Cardiac septum (tissue), 1 donor: ENCODE measurements around the gene MIPEP. TPM values are rescaled to one million over a fixed set of nuclear protein-coding genes. Genes with fewer than 3 reads are reported as not detected.

Experiments used
- DNase-seq: peaks from one replicate; pipeline ENCODE4 v3.0.0-alpha.2; 2020; ENCODE audit warnings: low spot score
- intact Hi-C: fragments of 100-400 bp; cut with DNase I; formaldehyde crosslinking; loops from one replicate; pipeline ENCODE4 v1.14.0; 2022
- total RNA-seq: library from RNA; stranded (reverse); fragmentation: NEBNext Ultra II Directional; extraction: Animal tissue kit (Norgen Biotek cat#: 25700); gene quantifications from one replicate; pipeline ENCODE4 v1.2.1, GENCODE V29; 2021
- donor health status: DM: no; HTN: no; CAD: no.

MIPEP gene
- total RNA-seq, 1 donor from 2014 or later: 30.4 TPM

- intact Hi-C loops: no loop called here
- DNase-seq: no peak
These were observed 66.9 kb downstream of the MIPEP start for GRCh38 chr13:23822252-23822824.

- DNase-seq: no peak
- intact Hi-C loops: no loop called here
These were observed 68.7 kb downstream of the MIPEP start for GRCh38 chr13:23820530-23820929.

- intact Hi-C loops: no loop called here
- DNase-seq: no peak
These were observed 71.4 kb downstream of the MIPEP start for GRCh38 chr13:23817830-23818229.

GRCh38 chr13:23817136-23817535 is 72.1 kb downstream of the MIPEP start:
- intact Hi-C loops: no loop called here
- no peak for DNase-seq

GRCh38 chr13:23813635-23814034 is 75.6 kb downstream of the MIPEP start:
- intact Hi-C loops: no loop called here
- DNase-seq: no peak

- intact Hi-C loops: no loop called here
- DNase-seq: no peak
These were observed 77.7 kb downstream of the MIPEP start for GRCh38 chr13:23811366-23812062.

- no peak for DNase-seq
- intact Hi-C loops: no loop called here
These were observed 78.4 kb downstream of the MIPEP start for GRCh38 chr13:23810685-23811240.

GRCh38 chr13:23808803-23809202 is 80.4 kb downstream of the MIPEP start:
- DNase-seq: no peak
- intact Hi-C loops: no loop called here

- intact Hi-C loops: no loop called here
- no peak for DNase-seq
These were observed 82.2 kb downstream of the MIPEP start for GRCh38 chr13:23806874-23807526.

GRCh38 chr13:23805821-23806220 is 83.4 kb downstream of the MIPEP start:
- intact Hi-C loops: no loop called here
- DNase-seq: no peak

- intact Hi-C loops: no loop called here
- no peak for DNase-seq
These were observed 84.1 kb downstream of the MIPEP start for GRCh38 chr13:23805122-23805521.

- DNase-seq: no peak
- intact Hi-C loops: no loop called here
These were observed 85.0 kb downstream of the MIPEP start for GRCh38 chr13:23804166-23804565.

- intact Hi-C loops: no loop called here
- DNase-seq: no peak
These were observed 88.1 kb downstream of the MIPEP start for GRCh38 chr13:23801141-23801540.

- DNase-seq: no peak
- intact Hi-C loops: no loop called here
These were observed 89.3 kb downstream of the MIPEP start for GRCh38 chr13:23799945-23800344.

GRCh38 chr13:23797276-23797903 is 91.8 kb downstream of the MIPEP start:
- intact Hi-C loops: no loop called here
- no peak for DNase-seq

- DNase-seq: no peak
- intact Hi-C loops: no loop called here
These were observed 92.6 kb downstream of the MIPEP start for GRCh38 chr13:23796551-23796950.

- no peak for DNase-seq
- intact Hi-C loops: no loop called here
These were observed 94.7 kb downstream of the MIPEP start for GRCh38 chr13:23794267-23795161.

- DNase-seq: no peak
- intact Hi-C loops: no loop called here
These were observed 95.5 kb downstream of the MIPEP start for GRCh38 chr13:23793711-23794110.

GRCh38 chr13:23792680-23793079 is 96.5 kb downstream of the MIPEP start:
- intact Hi-C loops: no loop called here
- no peak for DNase-seq
